Sigmoid colon (tissue), 7 donors: ENCODE data around the gene FOXK2. TPM values are rescaled to one million over a fixed set of nuclear protein-coding genes. Genes with fewer than 3 reads are reported as not detected.
"Not testable (repeated sequence)": the region's sequence is repeated elsewhere in the genome, so short reads cannot be mapped to it uniquely, and the experiment has no call there.

Source experiments
- DNase-seq: peaks from one replicate; pipeline ENCODE4 v3.0.0-alpha.2; 2019
- H3K27ac ChIP-seq, 4 donors: fragments of 200-600 bp; sonication (generic); one replicate each; pipeline ENCODE4 v1.5.1; 2016 to 2019; ENCODE audit warnings: mild to moderate bottlenecking in 1 of 4
- H3K27me3 ChIP-seq, 3 donors: fragments of 200-600 bp; sonication (generic); one replicate each; pipeline ENCODE4 v1.5.1; 2019; ENCODE audit warnings: mild to moderate bottlenecking in 1 of 3
- H3K36me3 ChIP-seq, 4 donors: fragments of 200-600 bp; sonication (generic); one replicate each; pipeline ENCODE4 v1.5.1; 2016 to 2019
- H3K4me1 ChIP-seq, 4 donors: fragments of 200-600 bp; sonication (generic); one replicate each; pipeline ENCODE4 v1.5.1; 2017 to 2019
- H3K4me3 ChIP-seq, 4 donors: fragments of 200-600 bp; sonication (generic); one replicate each; pipeline ENCODE4 v1.5.1; 2017 to 2019; ENCODE audit warnings: mild to moderate bottlenecking in 2 of 4, moderate library complexity in 1 of 4
- H3K9me3 ChIP-seq, 4 donors: fragments of 200-600 bp in 3 of 4; sonication (generic) in 3 of 4; one replicate each; pipeline versions ENCODE4 v1.5.1 to v1.6.1; 2013 to 2019
- EP300 ChIP-seq, 4 donors: sonication (generic); formaldehyde crosslinking; IDR thresholded peaks; one replicate each; pipeline ENCODE4 v1.6.1; 2017; ENCODE audit warnings: antibody characterized with exemption in 4 of 4
- POLR2A ChIP-seq, 2 donors: fragments of 450-650 bp; IDR thresholded peaks; one replicate each; pipeline ENCODE4 v1.6.1; 2016; ENCODE audit warnings: antibody characterized with exemption in 2 of 2, mild to moderate bottlenecking in 2 of 2, moderate library complexity in 2 of 2
- POLR2AphosphoS5 ChIP-seq, 4 donors: sonication (generic); formaldehyde crosslinking; IDR thresholded peaks; one replicate each; pipeline ENCODE4 v1.6.1; 2017; ENCODE audit warnings: antibody characterized with exemption in 4 of 4
- WGBS, 2 donors: extraction: QIAGEN DNeasy Blood & Tissue Kit; methylation state at CpG; one replicate each; pipeline ENCODE4 v1.1.7; 2013; 5-methylcytosine and 5-hydroxymethylcytosine counted together
- intact Hi-C: fragments of 100-400 bp; cut with DNase I; formaldehyde crosslinking; loops from one replicate; pipeline ENCODE4 v1.15.1; 2023
- polyA plus RNA-seq, 3 donors: library from polyadenylated mRNA; stranded (reverse); fragments of 200-250 nt; gene quantifications; one replicate each; pipeline ENCODE4 v1.2.3, GENCODE V29; 2013
- total RNA-seq, 4 donors: library from RNA; depleted of rRNA; stranded (reverse); fragments of >200 nt; gene quantifications; one replicate each; pipeline ENCODE4 v1.1.0, GENCODE V29; 2016
- TF ChIP-seq, protein P1 (sequence below), 4 experiments: fragments of 450-650 bp in 3 of 4; fragments of 200-600 bp in 1 of 4; IDR thresholded peaks; one replicate each; pipeline ENCODE4 v1.5.1; 2016 to 2019; ENCODE audit warnings: antibody characterized with exemption in 4 of 4, mild to moderate bottlenecking in 3 of 4, moderate library complexity in 2 of 4
- donor health status: healthy with polysubstance abuse.
- donor health status: Bipolar disorder and iron deficiency.
- donor health status: healthy.

Gene FOXK2
- total and polyA plus RNA-seq, 7 donors, result 10.2 to 56.8 (median 29.3) TPM

GRCh38 chr17:82560802-82561428 is 41.4 kb downstream of the FOXK2 start:
- no peak for DNase-seq
- intact Hi-C loops, result no loop called here
- Histone ChIP-seq H3K27me3 (no peaks in the 10 kb centered on the region), H3K4me3 (no peak overlapping the region), H3K36me3 (peaks cover 0 to 13% (median 0%) of the 10 kb centered on the region in 4 donors), H3K4me1 (peaks cover 0 to 78% (median 54%) of the 10 kb centered on the region in 4 donors), H3K27ac (no peak overlapping the region), H3K9me3 (no peaks in the 10 kb centered on the region)
- WGBS, 2 donors, result 89 to 92% methylated on average over 9 of the region's 9 CpGs
- TF ChIP-seq EP300 (IDR thresholded peaks at IDR 0.05), result no peak
- TF ChIP-seq POLR2AphosphoS5 (IDR thresholded peaks at IDR 0.05), result no peak

DNA sequence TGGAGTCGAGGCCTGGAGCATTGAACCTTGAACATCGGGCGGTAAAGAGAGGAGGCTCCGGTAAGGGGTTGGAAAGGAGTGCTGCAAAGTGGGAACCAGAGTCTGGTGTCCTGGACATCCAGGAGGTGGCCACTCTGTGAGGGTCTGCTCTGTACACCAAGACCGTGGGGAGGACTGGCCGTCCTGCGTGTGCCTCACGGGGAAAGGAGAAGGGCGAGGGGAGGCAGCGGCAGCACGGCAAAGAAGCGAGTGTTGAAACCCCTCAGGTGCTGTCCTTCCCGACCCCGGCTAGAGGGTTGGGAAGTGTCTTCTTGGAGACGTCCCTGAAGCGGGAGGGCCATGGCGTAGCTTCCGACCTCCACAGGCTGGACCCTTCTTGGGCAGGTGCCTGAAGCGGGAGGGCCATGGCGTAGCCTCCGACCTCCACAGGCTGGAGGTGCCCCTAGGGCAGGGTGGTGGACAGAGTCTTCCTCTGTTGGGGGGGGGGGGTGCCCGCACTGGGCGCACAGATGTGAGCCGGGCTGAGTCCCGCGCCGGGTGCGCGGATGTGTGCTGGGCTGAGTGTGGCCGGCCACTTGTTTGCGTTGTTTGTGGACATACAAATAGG is 42.0 kb downstream of the FOXK2 start:
- WGBS, 2 donors, result 91 to 95% methylated on average over 31 of the region's 31 CpGs
- peaks cover 0 to 76% (median 58%) of the 10 kb centered on the region in 4 donors for H3K4me1 ChIP-seq
- no peak overlapping the region for H3K4me3 ChIP-seq
- intact Hi-C loops, result no loop called here
- H3K27me3 ChIP-seq, result no peaks in the 10 kb centered on the region
- TF ChIP-seq, protein P1, sequence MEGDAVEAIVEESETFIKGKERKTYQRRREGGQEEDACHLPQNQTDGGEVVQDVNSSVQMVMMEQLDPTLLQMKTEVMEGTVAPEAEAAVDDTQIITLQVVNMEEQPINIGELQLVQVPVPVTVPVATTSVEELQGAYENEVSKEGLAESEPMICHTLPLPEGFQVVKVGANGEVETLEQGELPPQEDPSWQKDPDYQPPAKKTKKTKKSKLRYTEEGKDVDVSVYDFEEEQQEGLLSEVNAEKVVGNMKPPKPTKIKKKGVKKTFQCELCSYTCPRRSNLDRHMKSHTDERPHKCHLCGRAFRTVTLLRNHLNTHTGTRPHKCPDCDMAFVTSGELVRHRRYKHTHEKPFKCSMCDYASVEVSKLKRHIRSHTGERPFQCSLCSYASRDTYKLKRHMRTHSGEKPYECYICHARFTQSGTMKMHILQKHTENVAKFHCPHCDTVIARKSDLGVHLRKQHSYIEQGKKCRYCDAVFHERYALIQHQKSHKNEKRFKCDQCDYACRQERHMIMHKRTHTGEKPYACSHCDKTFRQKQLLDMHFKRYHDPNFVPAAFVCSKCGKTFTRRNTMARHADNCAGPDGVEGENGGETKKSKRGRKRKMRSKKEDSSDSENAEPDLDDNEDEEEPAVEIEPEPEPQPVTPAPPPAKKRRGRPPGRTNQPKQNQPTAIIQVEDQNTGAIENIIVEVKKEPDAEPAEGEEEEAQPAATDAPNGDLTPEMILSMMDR (IDR thresholded peaks at IDR 0.05), result no peak
- TF ChIP-seq POLR2AphosphoS5 (IDR thresholded peaks at IDR 0.05), result no peak
- H3K36me3 ChIP-seq, result peaks cover 0 to 15% (median 4%) of the 10 kb centered on the region in 4 donors
- H3K9me3 ChIP-seq, result no peaks in the 10 kb centered on the region
- peak overlapping the region in 1 of 4 donors; percentile 5 for H3K27ac ChIP-seq
- DNase-seq, result no peak

- H3K4me3 ChIP-seq, DNase-seq, intact Hi-C loops, H3K27me3 ChIP-seq, H3K9me3 ChIP-seq, H3K27ac ChIP-seq: not testable (repeated sequence)
- Histone ChIP-seq H3K4me1 (peaks cover 0 to 71% (median 57%) of the 10 kb centered on the region in 4 donors), H3K36me3 (peaks cover 0 to 28% (median 11%) of the 10 kb centered on the region in 4 donors)
- 81 to 87% methylated on average over 7 of the region's 7 CpGs for WGBS, 2 donors
These were observed 43.2 kb downstream of the FOXK2 start for GRCh38 chr17:82562718-82563220.

DNA sequence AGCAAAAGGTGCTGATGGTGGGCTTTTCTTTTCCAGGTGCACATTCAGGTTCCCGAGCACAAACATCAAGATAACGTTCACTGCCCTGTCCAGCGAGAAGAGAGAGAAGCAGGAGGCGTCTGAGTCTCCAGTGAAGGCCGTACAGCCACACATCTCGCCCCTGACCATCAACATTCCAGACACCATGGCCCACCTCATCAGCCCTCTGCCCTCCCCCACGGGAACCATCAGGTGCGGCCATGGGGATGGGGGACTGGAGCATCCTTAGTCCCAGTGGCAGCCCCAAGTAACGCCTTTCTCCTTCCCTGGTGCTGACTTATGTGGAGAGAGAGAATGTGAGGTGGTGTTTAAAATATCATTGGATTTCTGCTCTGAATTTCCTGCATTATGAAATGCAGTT is 43.8 kb downstream of the FOXK2 start:
- Histone ChIP-seq H3K36me3 (peaks cover 5 to 33% (median 14%) of the 10 kb centered on the region in 4 donors), H3K9me3 (no peaks in the 10 kb centered on the region), H3K4me3 (no peak overlapping the region), H3K27ac (no peak overlapping the region), H3K4me1 (peaks cover 0 to 67% (median 57%) of the 10 kb centered on the region in 4 donors), H3K27me3 (no peaks in the 10 kb centered on the region)
- 91 to 93% methylated on average over 9 of the region's 9 CpGs for WGBS, 2 donors
- TF ChIP-seq POLR2AphosphoS5 (IDR thresholded peaks at IDR 0.05) (no peak), POLR2A (IDR thresholded peaks at IDR 0.05) (no peak), EP300 (IDR thresholded peaks at IDR 0.05) (no peak)
- TF ChIP-seq, protein P1 (IDR thresholded peaks at IDR 0.05), result no peak
- DNase-seq, result no peak
- intact Hi-C loops, result no loop called here

DNA sequence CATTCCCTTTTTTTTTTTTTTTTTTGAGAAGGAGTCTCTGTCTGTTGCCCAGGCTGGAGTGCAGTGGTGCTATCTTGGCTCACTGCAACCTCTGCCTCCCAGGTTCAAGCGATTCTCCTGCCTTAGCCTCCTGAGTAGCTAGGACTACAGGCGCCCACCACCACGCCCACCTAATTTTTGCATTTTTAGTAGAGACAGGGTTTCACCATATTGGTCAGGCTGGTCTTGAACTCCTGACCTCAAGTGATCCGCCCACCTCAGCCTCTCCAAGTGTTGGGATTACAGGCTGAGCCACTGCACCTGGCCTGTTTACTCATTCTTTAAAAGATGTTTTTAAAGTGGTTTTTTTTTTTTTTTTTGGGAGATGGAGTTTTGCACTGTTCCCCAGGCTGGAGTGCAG is 44.2 kb downstream of the FOXK2 start:
- intact Hi-C loops, H3K27ac ChIP-seq: not testable (repeated sequence)

DNA sequence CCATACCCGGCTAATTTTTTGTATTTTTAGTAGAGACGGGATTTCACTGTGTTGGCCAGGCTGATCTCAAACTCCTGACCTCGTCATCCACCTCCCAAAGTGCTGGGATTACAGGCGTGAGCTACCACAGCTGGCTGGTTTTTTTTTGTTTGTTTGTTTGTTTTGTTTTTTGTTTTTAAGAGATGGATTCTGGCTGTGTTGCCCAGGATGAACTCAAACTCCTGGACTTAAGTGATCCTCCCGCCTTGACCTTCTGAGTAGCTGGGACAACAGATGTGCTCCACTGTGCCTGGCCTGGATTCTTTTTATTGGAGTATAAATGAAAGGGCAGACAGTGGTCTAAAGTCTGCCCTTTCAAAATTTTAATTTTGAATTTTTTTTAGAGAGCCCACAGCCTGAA is 44.7 kb downstream of the FOXK2 start:
- Histone ChIP-seq H3K36me3 (peaks cover 7 to 43% (median 19%) of the 10 kb centered on the region in 4 donors), H3K9me3 (no peaks in the 10 kb centered on the region), H3K4me1 (peaks cover 0 to 57% (median 49%) of the 10 kb centered on the region in 4 donors), H3K4me3 (no peak overlapping the region), H3K27ac (no peak overlapping the region), H3K27me3 (no peaks in the 10 kb centered on the region)
- intact Hi-C loops, result no loop called here
- TF ChIP-seq, protein P1 (IDR thresholded peaks at IDR 0.05), result no peak
- no peak for TF ChIP-seq POLR2A (IDR thresholded peaks at IDR 0.05)
- no peak for TF ChIP-seq EP300 (IDR thresholded peaks at IDR 0.05)
- no peak for TF ChIP-seq POLR2AphosphoS5 (IDR thresholded peaks at IDR 0.05)
- DNase-seq, result no peak
- WGBS, 2 donors, result 86% methylated on average over 5 of the region's 5 CpGs

More for the DNA sequence above, 44.2 kb downstream of the FOXK2 start:
- H3K36me3 ChIP-seq, result peaks cover 7 to 38% (median 16%) of the 10 kb centered on the region in 4 donors
- not testable (repeated sequence) for H3K4me3 ChIP-seq, H3K27me3 ChIP-seq, H3K9me3 ChIP-seq, DNase-seq
- 81 to 90% methylated on average over 4 of the region's 4 CpGs for WGBS, 2 donors
- peaks cover 0 to 62% (median 54%) of the 10 kb centered on the region in 4 donors for H3K4me1 ChIP-seq
